Measurements from ENCODE around the gene NDUFV3. TPM values are rescaled to one million over a fixed set of nuclear protein-coding genes. Genes with fewer than 3 reads are reported as not detected.

Gene NDUFV3
- total RNA-seq, 1 donor from 2014 or later: 41.3 TPM

DNA sequence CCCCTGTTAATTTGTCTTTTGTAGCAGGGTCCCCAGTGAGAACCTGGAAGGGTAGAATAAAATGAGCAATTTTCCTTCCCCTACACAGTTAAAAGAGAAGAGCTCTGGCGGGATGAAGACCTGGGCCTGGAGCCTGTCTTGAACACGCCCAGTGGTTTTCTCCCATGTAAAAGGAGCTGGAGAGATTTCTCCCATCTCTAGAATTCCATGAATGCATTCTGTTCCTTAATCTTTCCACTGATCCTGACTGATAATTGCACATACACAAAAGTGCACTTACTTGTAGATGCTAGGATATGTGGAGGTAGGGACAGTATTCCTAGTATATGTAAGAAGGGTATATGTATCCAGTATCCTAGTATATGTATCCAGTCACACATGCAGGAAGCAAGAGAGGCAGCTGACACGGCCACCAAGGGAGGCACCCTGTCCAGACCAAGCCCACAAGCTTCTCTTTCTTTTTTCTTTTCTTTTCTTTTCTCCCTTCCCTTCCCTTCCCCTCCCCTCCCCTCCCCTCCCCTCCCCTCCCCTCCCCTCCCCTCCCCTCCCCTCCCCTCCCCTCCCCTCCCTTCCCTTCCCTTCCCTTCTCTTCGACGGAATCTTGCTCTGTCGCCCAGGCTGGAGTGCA is 69.4 kb downstream of the NDUFV3 start:
- no peak overlapping the region for H3K27ac Mint-ChIP-seq (ENCODE audit: unreplicated experiment)
- no peaks in the 10 kb centered on the region for H3K4me1 Mint-ChIP-seq (ENCODE audit: unreplicated experiment)
- no peak for DNase-seq (ENCODE audit: extremely low spot score, unreplicated experiment)
- H3K4me3 Mint-ChIP-seq (ENCODE audit: unreplicated experiment): no peak overlapping the region
- H3K36me3 Mint-ChIP-seq (ENCODE audit: unreplicated experiment): no peaks in the 10 kb centered on the region
- TF ChIP-seq, protein P1, sequence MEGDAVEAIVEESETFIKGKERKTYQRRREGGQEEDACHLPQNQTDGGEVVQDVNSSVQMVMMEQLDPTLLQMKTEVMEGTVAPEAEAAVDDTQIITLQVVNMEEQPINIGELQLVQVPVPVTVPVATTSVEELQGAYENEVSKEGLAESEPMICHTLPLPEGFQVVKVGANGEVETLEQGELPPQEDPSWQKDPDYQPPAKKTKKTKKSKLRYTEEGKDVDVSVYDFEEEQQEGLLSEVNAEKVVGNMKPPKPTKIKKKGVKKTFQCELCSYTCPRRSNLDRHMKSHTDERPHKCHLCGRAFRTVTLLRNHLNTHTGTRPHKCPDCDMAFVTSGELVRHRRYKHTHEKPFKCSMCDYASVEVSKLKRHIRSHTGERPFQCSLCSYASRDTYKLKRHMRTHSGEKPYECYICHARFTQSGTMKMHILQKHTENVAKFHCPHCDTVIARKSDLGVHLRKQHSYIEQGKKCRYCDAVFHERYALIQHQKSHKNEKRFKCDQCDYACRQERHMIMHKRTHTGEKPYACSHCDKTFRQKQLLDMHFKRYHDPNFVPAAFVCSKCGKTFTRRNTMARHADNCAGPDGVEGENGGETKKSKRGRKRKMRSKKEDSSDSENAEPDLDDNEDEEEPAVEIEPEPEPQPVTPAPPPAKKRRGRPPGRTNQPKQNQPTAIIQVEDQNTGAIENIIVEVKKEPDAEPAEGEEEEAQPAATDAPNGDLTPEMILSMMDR (IDR thresholded peaks at IDR 0.05): no peak
- H3K9me3 Mint-ChIP-seq (ENCODE audit: unreplicated experiment): no peaks in the 10 kb centered on the region
- no peaks in the 10 kb centered on the region for H3K27me3 Mint-ChIP-seq (ENCODE audit: unreplicated experiment)

Small RNA genes lying within 50 kb of the gene (microRNA-seq; reads per million reads assigned to microRNA genes)
- not detected for gene MIR5692B (ENCODE audit: unreplicated experiment)

Other genes starting within 250 kb of the NDUFV3 start
- gene PDE9A, start 239.7 kb upstream of the NDUFV3 start, total RNA-seq: 8.5 and 12.3 TPM in 2 replicates
- gene WDR4, start 13.8 kb upstream of the NDUFV3 start, total RNA-seq: 15.0 and 15.7 TPM in 2 replicates
- gene ERVH48-1, start 32.3 kb downstream of the NDUFV3 start, total RNA-seq: not detected in 2 replicates
- gene PKNOX1, start 81.3 kb downstream of the NDUFV3 start, total RNA-seq: 12.2 and 14.2 TPM in 2 replicates
- gene CBS, start 182.5 kb downstream of the NDUFV3 start, total RNA-seq: 92.1 and 95.5 TPM in 2 replicates
- 16.2 and 18.0 TPM in 2 replicates for gene U2AF1, start 214.3 kb downstream of the NDUFV3 start, total RNA-seq

All from osteocyte (in vitro differentiated cells).